Inferior parietal cortex (tissue), 1 donor: Measurements from ENCODE around the gene NARS2.
"Not testable (repeated sequence)": the region's sequence is repeated elsewhere in the genome, so short reads cannot be mapped to it uniquely, and the experiment has no call there.

Source experiments
- DNase-seq: peaks from one replicate; pipeline ENCODE4 v3.0.0-alpha.2; 2016; ENCODE audit errors: extremely low spot score

NARS2 gene

DNA sequence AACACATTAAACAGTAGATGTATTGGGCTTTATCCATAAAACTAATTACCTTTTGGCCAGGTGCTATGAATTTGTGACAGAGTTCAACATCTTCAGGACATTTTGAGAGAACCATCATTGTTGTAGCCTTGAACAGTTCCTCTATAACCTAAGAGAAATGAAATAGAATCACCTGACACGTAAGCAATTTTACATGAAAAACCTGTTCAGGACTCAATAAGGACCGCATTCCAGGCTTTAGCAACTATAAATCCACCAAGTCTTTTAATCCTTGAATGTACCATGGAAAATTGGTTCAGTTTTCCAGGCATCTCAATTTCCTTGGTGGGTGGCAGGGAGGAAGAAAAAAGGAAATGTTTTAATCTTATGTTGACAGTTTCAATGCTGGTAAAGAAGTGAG lies 96.1 kb downstream of the NARS2 start:
- DNase-seq: no peak

DNA sequence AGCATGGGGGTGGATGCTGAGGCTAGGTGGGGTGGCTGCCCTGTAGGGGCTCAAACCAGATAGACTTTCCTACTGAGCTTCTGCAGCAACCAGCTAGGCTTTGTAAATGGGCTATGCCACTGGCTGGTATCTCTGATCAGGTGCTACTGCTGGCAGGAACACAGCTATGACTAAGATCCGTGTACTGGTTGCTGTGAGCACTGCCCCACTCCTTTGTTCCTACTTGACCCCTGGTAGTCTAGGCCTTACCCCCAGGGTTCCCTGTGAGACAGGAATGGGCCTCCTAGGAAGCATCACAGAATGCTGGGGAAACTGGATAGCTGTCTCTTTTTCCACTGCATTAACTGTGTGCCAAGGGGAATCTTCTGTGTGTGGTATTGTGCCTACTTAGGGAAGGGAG lies 98.6 kb downstream of the NARS2 start:
- no peak for DNase-seq

DNA sequence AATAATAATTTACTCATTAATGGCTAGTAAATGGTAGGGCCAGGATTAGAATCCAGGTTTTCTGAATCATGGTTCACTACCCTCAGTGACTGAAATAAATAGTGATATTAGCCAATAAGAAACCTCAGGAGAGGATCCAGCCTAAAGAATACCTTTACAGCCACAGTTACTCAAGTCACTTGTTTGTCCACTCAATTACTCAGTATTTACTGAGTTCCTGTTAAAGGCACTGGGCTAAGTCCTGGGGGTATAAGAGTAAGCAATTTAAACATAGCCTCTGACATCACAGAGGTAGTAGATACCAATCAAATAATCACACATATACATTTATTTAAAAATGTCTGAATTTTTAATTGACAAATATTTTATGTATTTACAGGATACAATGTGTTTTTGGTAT lies 100.2 kb downstream of the NARS2 start:
- no peak for DNase-seq

DNA sequence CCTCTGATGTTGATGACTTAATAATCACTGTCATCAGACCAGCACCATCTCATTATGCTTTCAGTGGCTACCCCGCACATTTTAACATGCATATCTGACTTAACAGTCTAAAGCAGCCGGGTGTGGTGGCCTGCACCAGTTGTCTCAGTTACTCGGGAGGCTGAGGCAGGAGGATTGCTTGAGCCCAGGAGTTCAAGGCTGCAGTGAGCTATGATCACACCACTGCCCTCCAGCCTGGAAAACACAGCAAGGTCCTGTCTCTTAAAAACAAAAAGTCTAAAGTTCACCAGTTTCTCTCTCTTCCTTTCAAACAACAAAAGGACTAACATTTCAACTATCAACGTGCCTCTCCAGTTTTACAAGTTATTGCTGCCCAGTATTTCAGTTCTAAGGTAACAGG lies 101.8 kb downstream of the NARS2 start:
- DNase-seq: no peak

DNA sequence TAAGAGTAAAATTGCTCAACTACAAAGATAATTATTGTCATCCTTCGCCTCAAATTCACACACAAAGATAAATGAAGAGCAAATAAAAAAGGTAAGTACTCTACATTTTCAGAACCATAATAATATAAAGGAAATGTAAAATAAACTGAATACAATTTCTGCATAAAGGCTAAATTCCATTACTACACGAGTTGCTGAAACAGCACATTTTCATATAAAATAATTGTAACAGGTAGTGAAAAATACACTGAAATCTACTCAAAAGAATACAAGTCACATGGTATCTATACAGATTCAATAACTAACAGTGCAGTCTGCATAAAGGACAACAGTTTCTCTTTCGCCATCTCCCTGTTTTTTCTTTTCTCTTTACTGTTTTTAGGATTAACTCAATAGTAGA lies 102.3 kb downstream of the NARS2 start:
- no peak for DNase-seq

DNA sequence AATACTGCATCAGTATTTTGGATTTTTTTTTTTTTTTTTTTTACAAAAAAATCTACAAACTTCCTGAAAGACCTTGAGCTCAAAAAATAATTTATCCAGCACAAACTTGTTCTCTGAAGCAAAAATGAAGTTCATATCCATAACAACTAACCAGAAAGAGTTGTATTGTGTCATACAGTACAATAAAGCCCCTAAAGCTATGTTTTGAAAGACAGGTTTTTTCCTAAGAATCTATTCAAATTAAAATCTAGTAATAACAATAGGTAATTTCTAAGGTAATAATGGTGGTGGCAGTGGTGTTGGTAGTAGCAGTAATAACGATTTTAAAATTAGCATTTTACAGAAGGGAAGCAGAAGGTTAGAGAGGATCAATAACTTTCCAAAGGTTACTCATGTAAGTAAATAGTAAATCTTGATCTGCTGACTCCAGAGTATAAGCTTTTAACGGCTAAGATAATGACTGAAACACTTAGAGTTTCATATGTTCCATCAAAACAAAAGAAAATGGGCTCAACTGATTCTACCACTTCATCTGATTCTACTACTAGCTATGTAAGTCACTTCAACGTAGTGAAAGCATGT lies 103.7 kb downstream of the NARS2 start:
- DNase-seq: no peak

DNA sequence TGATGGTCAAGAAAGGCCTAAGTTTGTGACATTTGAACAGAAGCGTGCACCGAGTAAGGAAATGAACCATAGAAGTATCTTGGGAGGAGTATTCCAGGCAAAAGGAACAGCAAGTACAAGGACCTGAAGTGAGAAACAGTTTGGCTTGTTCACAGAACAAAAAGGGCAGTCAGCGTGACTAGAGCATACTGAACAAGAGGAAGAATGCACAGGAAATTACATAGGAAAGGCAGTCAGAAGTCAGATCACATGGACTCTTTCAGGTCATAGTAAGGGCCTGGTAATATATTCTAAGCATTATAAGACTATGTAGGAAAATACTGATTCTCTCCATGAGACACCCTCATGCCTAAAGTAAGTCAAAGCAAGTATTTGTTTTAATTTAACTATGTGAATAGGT lies 104.8 kb downstream of the NARS2 start:
- DNase-seq: no peak

DNA sequence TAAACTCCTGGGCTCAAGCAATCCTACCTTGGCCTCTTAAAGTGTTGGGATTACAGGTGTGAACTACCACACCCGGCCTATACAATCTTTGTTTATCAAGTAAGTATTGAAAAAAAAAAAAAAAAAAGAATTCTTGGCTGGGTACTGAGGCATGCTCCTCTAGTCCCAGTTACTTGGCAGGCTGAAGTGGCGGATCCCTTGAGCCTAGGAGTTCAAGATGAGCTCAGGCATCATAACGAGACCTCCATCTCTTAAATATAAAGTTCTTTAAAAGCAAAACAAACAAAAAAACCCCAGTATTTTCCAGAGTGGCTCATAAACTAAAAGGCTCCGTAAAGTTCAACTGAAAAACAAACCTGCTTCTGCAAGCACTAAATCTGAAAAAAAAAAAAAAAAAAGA lies 106.7 kb downstream of the NARS2 start:
- no peak for DNase-seq

DNA sequence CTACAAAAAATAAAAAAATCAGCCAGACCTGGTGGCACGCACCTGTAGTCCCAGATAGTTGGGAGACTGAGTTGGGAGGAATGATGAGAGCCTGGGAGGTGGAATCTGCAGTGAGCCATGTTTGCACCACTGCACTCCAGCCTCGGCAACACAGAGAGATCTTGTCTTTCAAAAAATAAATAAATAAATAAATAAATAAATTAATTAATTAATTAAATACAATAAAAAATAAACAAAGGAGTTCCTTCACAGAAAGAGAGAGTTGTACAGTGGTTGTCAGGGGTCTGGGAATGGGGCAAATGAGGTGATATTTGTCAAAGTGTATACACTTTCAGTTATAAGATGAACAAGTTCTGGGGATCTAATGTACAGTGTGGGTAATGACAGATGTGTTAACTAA lies 107.3 kb downstream of the NARS2 start:
- no peak for DNase-seq

DNA sequence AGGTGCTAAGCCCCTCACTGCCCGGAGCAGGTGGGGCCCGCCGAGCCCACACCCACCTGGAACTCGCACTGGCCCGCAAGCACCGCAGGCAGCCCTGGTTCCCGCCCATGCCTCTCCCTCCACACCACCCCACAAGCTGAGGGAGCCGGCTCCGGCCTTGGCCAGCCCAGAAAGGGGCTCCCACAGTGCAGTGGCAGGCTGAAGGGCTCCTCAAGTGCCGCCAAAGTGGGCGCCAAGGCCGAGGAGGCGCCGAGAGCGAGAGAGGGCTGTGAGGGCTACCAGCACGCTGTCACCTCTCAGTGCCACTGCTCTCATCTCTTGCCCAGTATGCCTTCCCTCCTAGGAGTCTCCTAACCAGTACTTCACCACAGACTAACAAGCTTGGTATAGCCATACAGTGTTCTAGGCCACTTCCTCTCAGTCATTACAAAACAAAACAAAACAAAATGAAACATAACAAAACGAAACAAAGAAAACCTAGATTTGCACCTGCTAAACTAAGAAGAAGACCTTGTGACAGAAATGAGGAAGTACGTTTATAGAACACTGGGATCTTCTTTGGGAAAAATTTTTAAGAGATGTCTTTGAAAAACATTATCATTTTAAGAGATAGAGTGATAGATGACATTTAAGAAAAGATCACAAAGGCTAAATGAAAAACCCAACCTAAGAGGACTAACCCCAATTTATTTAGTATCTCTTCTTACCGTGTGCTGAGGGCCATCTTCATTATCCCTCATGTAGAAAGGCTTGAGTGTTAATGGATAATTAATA lies 109.3 kb downstream of the NARS2 start:
- no peak for DNase-seq

DNA sequence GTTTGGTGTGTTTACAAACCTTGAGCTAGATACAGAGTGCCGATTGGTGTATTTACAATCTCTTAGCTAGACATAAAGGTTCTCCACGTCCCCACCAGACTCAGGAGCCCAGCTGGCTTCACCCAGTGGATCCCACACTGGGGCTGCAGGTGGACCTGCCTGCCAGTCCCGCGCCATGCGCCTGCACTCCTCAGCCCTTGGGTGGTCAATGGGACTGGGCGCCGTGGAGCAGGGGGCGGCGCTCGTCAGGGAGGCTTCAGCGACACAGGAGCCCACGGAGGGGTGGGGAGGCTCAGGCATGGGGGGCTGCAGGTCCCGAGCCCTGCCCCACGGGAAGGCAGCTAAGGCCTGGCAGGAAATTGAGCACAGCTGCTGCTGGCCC lies 109.9 kb downstream of the NARS2 start:
- not testable (repeated sequence) for DNase-seq

DNA sequence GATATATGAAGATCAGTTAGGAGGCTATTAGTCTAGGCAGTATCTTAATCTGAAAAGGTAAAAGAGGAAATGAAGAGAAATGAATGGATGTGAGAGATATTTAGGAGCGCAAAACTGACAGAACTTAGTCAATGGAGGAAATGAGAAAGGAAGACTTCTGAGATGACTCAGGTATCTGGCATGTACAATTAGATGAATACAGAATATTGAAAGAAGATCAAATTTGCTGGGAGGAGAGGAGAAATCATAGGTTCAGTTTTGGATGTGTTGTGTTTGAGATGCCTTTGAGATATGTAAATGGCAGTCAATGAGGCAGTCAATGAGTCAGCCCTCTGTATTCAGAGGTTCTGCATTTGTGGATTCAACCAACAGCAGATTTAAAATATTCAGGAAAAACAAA lies 114.2 kb downstream of the NARS2 start:
- DNase-seq: no peak

DNA sequence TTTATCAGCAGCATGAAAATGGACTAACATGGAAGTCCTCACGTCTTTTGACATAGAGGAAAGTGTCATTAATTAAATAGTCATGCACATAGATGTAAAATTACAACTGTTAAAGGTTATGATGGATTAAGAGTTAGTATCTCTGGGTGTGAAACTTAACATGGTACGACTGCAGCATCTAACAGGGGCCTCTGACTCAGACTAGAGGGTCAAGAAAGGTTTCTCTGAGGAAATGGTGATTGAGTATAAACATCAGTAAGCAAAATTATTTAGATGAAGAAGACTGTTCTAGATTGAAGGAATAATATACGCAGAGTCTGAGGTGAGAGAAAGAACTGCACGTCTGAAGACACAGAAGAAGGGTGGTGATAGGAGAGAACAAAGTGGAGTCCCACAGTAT lies 114.9 kb downstream of the NARS2 start:
- DNase-seq: no peak

DNA sequence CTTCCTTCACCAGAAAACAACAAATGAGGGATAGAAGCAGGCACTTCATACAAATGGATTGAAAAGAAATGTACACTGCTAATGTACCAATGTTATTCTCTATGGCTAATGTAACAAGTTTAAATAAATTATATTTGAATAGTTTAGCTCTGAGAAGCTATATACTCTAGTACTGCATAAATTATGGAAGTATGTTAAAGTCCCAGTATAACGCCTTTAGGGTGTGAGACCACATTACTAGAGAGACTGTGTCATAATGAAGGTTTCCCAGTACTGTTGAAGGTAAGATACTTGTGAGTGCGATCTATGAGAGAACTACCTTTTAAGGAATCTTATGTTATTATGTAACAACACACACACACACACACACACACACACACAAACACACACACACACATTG lies 117.2 kb downstream of the NARS2 start:
- DNase-seq: no peak

DNA sequence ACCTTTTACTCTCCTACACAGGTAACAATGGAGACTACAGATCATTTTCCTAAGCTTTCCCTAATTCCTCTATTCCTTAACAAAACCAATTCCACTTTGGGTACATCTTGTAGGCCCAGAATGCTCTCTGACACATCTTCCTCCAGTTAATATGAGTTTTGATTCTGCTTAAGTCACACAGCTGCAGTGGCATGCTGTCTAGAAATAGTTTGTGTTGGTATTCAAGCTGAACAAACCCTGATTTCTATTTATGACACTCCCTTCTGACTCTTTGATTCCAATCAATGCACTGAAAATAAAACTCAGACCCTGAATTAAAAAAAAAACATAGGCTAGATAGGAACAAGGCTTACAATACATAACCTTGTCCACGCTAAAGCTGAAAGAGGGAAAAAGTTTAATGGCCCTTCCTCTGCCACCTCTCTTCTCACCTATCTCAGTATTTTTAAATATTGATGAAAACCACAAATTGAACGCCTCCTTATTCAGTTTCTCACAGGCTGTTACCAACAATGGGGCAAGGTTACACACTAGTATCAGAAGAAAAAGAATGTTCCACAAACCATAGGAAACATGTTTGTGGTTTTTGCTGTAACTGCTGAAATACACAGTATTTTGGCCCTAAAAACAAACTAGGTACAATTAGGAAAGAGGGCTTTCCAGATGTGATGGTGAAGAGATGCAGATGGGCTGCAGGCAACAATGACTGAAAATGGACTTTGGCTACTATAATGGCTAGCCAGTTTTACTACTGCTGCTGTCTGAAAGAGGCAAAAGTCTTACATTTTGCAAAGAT lies 121.3 kb downstream of the NARS2 start:
- DNase-seq: no peak

DNA sequence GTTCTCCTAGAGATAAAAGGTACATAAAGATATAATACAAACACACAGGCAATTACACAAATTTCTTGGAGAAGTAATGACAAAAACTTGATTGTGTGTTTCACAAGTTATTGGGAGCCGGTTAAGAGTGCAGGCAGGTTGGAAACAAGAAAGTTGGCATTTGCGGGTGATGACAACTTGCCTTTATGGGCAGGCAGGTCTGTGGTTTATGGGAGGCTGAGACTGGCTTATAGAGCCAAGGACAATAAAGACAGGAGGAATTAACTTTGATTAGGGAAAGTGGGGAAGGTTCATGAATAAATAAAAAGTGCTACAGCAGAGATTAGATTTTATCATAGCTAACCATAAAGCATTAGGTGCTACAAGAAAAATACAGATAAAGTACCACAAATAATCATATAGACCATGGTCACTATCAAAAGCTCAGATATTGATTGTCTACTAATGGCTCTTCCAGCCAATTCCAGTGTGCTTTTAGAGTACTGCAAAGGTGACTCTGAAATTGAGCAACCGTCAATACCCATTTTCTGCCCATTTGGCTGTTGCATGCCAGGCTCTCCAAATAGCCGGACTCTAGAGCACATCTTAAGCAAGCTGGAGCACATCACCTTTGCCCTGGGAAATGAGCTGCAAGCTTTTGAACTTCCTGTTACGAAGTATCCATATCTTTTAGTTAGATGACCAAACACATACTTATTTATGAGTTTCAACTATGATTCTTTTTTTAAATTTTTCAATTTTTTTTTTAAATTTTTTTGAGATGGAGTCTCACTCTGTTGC lies 123.1 kb downstream of the NARS2 start:
- DNase-seq: no peak

DNA sequence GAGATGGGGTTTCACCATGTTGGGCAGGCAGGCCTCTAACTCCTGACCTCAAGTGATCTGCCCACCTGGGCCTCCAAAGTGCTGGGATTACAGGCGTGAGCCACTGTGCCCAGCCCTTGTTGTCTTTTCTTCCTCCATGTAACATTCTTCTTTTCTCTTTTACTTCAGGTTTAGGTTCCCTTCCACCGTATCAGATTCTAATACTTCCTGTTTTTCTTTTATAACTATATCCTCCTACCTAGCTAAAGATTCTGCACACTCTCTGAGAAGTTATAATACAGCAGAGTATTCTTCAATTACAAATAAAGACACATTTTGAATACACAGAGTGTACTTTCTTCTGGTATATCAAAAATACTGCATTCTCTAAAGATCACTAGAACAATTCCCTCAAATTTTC lies 123.8 kb downstream of the NARS2 start:
- DNase-seq: no peak

DNA sequence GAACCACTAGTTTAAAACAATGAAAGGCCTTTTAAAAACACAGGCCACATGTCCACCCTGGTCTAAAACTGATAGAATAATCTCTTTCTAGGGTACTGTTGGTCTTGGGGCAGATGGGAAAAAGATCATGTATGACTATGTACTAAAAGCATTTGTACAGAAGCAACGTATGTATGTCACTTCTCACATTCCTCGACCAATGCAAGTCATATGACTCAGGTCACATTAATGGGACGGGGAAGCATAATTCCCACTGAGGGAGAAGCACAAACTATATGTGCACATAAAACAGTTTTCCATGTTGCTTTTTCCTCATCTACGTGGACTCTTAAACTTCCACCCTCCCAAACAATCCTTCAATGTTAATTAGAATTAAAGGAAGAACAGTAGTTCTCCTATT lies 124.8 kb downstream of the NARS2 start:
- DNase-seq: no peak

DNA sequence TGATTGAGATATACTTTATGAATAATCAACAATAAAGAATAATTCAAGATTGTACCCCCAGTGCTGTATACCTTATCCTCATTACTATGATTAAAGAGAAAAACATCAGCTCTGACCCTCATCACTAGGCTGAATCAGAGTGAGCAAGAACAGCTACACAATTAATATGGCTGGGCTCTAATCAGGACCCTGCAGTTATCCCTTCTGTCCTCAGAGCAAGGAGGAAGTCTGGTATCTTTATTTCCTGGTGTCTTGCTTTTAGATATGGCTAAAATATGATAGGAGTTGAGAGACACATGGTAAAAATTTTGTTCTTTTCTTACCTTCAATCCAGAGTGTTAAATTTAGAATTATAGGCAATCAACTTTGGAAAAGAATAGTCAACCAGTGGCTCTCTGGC lies 128.5 kb downstream of the NARS2 start:
- DNase-seq: no peak

DNA sequence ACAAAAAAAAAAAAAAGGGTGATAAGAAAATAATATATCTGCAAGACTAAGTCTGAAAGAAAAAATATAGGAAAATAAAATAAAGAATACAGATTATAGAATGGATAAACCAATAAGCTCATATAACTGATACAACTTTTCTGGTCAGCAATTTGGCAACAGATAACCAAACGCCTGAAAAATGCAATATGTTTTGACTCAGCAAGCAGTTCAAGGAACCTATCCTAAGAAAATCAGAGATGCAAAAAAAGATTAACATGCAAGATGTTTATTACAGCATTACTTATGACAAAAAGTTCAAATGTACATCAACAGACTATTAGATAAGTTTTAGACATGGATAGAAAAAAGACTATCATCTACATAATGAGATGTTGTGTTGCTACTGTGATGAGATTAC lies 129.9 kb downstream of the NARS2 start:
- DNase-seq: no peak

DNA sequence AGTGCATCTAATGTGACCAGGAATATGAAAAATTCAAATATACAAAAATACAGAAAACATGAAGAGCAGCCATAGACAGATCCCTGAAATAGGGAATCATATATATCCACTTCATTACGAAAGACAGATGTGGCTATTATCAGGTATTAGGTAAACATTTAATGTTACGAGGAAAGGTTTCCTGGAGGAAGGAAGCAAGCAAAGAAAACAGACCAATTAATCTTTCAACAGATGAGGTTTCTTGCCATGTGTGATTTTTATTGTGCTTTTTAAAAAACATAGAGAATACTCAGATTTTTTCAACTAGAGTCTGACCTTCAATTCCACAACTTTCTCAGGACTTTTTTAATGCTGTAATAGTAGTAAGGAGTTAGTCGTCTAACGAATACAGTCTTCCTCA lies 132.7 kb downstream of the NARS2 start:
- no peak for DNase-seq

DNA sequence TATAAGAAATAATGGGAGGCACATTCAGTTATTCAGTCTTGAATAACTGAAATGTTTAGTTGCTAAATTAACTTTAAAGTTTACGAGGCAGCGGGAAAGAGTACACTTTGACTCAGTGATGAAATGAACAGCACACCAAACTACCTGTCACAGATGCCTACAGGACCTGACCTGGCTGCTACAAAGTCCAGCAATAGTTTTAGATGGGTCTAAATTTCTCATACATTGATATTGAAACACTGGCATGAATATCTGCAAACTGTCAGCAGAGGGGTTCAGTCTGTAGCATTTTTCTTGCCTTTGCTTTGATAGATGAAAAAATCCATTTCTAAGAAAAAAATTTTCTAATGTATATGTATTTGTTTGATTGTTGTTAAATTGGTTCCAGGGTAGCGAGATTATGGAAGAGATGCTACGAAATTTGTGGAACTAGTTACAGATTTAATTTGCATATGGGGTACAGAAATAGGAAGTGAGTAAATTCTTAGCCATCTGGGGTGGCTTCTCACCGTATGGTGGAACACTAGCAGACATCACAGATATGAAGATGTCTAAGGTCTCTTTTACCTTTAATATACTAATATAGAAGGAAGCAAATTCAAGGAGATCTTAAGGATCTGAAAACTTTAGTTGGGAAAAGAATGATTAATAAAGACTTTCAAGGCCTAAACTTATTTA lies 136.2 kb downstream of the NARS2 start:
- DNase-seq: no peak
